KMS-11 (cell line): ENCODE measurements around the gene KLHL25.

Experiments used
- H2AFZ ChIP-seq: fragments of 200-600 bp; sonication (generic); 2 replicates; pipeline ENCODE4 v1.6.1; 2016; ENCODE audit warnings: antibody characterized with exemption, mixed run types, low read depth
- H3K27ac ChIP-seq: fragments of 200-600 bp; sonication (generic); 2 replicates; pipeline ENCODE4 v1.6.1; 2016; ENCODE audit warnings: mild to moderate bottlenecking, mixed run types
- H3K27me3 ChIP-seq: fragments of 200-600 bp; sonication (generic); 2 replicates; pipeline ENCODE4 v1.6.1; 2017; ENCODE audit warnings: mild to moderate bottlenecking, low read depth, mixed run types, moderate library complexity; ENCODE audit not compliant: insufficient read depth
- H3K36me3 ChIP-seq: fragments of 200-600 bp; sonication (generic); 2 replicates; pipeline ENCODE4 v1.6.1; 2017; ENCODE audit warnings: mild to moderate bottlenecking, mixed run types; ENCODE audit not compliant: insufficient read depth
- H3K4me1 ChIP-seq: fragments of 200-600 bp; sonication (generic); 2 replicates; pipeline ENCODE4 v1.6.1; 2016; ENCODE audit warnings: mild to moderate bottlenecking, low read depth, mixed run types; ENCODE audit not compliant: poor library complexity, severe bottlenecking
- H3K4me2 ChIP-seq: fragments of 200-600 bp; sonication (generic); 2 replicates; pipeline ENCODE4 v1.7.0; 2016; ENCODE audit warnings: mild to moderate bottlenecking, mixed run types
- H3K4me3 ChIP-seq: fragments of 200-600 bp; sonication (generic); IDR thresholded peaks from 2 replicates; pipeline ENCODE4 v1.6.1; 2017; ENCODE audit warnings: low read depth, low read length, mixed read lengths; ENCODE audit not compliant: insufficient read depth
- H3K79me2 ChIP-seq: fragments of 200-600 bp; sonication (generic); 2 replicates; pipeline ENCODE4 v1.6.1; 2016; ENCODE audit warnings: low read depth, mixed run types; ENCODE audit not compliant: insufficient read depth
- H3K9ac ChIP-seq: fragments of 200-600 bp; sonication (generic); 2 replicates; pipeline ENCODE4 v1.6.1; 2016; ENCODE audit warnings: mild to moderate bottlenecking, mixed run types
- H4K20me1 ChIP-seq: fragments of 200-600 bp; sonication (generic); 2 replicates; pipeline ENCODE4 v1.6.1; 2016; ENCODE audit warnings: mild to moderate bottlenecking, mixed run types; ENCODE audit not compliant: insufficient read depth
- TF ChIP-seq, protein P1 (sequence below): fragments of 200-600 bp; sonication (generic); conservative IDR thresholded peaks from 2 replicates; pipeline ENCODE4 v1.6.1; 2017; ENCODE audit warnings: low read depth, mild to moderate bottlenecking, antibody characterized with exemption, low read length, moderate library complexity, mixed read lengths

KLHL25 gene

DNA sequence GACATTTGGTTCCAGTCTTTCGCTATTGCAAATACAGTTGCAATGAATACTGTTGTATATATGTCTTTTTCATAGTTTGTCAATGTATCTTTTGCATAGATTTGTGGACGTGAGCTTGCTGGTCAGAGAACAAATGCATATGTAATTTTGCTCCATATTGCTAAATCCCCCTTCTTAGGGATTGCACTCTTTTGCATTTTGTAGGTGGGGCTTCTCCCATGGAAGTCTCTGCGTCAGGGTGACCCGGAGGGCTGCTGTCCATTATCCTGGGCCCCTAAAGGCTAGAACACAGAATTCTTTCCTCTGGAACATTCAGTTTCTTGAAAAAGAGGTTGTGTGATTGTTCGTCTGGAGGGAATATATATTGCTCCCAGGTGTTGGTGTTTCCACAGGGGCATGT lies 25.2 kb upstream of the KLHL25 start:
- Histone ChIP-seq H3K4me2 (no peak overlapping the region), H3K4me3 (no peak overlapping the region), H3K27ac (no peak overlapping the region), H3K36me3 (no peaks in the 10 kb centered on the region), H3K4me1 (no peaks in the 10 kb centered on the region), H4K20me1 (no peaks in the 10 kb centered on the region), H3K79me2 (no peaks in the 10 kb centered on the region), H3K9ac (no peak overlapping the region), H3K27me3 (no peaks in the 10 kb centered on the region), H2AFZ (no peak overlapping the region)
- TF ChIP-seq, protein P1, sequence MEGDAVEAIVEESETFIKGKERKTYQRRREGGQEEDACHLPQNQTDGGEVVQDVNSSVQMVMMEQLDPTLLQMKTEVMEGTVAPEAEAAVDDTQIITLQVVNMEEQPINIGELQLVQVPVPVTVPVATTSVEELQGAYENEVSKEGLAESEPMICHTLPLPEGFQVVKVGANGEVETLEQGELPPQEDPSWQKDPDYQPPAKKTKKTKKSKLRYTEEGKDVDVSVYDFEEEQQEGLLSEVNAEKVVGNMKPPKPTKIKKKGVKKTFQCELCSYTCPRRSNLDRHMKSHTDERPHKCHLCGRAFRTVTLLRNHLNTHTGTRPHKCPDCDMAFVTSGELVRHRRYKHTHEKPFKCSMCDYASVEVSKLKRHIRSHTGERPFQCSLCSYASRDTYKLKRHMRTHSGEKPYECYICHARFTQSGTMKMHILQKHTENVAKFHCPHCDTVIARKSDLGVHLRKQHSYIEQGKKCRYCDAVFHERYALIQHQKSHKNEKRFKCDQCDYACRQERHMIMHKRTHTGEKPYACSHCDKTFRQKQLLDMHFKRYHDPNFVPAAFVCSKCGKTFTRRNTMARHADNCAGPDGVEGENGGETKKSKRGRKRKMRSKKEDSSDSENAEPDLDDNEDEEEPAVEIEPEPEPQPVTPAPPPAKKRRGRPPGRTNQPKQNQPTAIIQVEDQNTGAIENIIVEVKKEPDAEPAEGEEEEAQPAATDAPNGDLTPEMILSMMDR: no peak

DNA sequence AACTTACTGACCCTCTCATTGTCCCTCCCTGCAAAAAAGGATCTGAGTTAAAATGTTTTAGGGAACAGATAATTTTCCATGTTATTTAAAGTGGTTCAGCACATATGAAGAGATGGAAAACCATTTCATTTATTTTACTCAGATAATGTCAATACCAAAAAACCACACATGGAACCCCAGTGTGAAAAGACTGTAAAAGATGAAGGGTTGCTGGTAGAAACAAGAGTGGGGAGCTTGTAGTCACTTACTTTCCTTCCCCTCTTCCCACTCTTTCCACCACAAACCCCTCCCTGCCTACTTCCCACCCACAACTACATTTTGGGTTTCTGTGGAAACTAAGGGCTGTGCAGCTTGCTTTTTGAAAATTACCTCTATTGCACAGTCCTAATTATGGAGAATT lies 18.5 kb upstream of the KLHL25 start:
- Histone ChIP-seq H3K79me2 (no peaks in the 10 kb centered on the region), H4K20me1 (no peaks in the 10 kb centered on the region), H3K4me3 (no peak overlapping the region), H2AFZ (no peak overlapping the region), H3K4me2 (no peak overlapping the region), H3K36me3 (no peaks in the 10 kb centered on the region), H3K4me1 (no peaks in the 10 kb centered on the region), H3K27ac (no peak overlapping the region), H3K9ac (no peak overlapping the region), H3K27me3 (no peaks in the 10 kb centered on the region)
- TF ChIP-seq, protein P1: no peak

DNA sequence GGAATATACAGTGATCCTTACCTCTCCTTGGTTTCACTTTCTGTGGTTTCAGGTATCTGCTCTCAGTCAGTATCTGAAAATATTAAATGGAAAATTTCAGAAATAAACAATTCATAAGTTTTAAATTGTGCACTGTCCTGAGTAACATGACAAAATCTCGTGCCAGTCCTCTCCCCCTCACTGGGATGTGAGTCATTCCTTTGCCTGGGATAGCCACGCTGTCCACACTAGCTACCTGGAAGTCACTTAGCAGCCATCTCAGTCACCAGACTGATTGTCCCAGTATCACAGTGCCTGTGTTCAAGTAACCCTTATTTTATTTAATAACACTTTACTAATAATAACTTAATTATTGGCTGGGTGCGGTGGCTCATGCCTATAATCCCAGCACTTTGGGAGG lies 15.3 kb upstream of the KLHL25 start:
- Histone ChIP-seq H3K4me2 (no peak overlapping the region), H3K4me1 (no peaks in the 10 kb centered on the region), H2AFZ (no peak overlapping the region), H3K36me3 (no peaks in the 10 kb centered on the region), H3K27me3 (no peaks in the 10 kb centered on the region), H3K4me3 (no peak overlapping the region), H3K27ac (no peak overlapping the region), H4K20me1 (no peaks in the 10 kb centered on the region), H3K9ac (no peak overlapping the region), H3K79me2 (no peaks in the 10 kb centered on the region)
- TF ChIP-seq, protein P1: no peak

DNA sequence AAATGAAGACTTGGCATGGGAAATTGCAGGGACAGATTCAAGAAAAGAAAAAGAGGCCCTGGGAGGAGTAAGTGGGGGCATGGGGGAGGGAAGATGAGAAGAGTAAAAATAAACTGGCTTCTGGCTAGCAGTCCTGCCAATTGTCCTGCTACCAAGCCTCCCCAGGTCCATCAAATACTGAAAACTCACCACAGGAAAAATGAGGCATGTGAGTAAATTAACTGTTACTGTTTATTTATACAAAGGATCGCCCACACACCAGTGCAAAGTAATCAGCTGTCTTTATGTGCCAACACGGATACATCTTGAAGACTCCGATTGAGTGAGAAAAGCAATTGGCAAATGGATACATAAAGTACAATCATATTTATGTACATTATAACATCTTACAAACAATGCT lies 10.7 kb upstream of the KLHL25 start:
- H3K9ac ChIP-seq: no peak overlapping the region
- no peaks in the 10 kb centered on the region for H3K4me1 ChIP-seq
- H3K27ac ChIP-seq: no peak overlapping the region
- no peaks in the 10 kb centered on the region for H4K20me1 ChIP-seq
- H3K79me2 ChIP-seq: no peaks in the 10 kb centered on the region
- H2AFZ ChIP-seq: no peak overlapping the region
- TF ChIP-seq, protein P1: no peak
- no peaks in the 10 kb centered on the region for H3K27me3 ChIP-seq
- no peak overlapping the region for H3K4me2 ChIP-seq
- H3K36me3 ChIP-seq: no peaks in the 10 kb centered on the region
- H3K4me3 ChIP-seq: no peak overlapping the region
